NCI-H82 treated with DMSO at 0.1 percent for 48 hours (cell line): Measurements from ENCODE around the gene STAG1.
A peak's percentile ranks its signal among the peaks of the same experiment; 100 is the strongest.
"Not testable (repeated sequence)": the region's sequence is repeated elsewhere in the genome, so short reads cannot be mapped to it uniquely, and the experiment has no call there.

ENCODE experiments used
- DNase-seq: peaks from one replicate; lab custom pipeline; 2025; ENCODE audit not compliant: unreplicated experiment; lab: John Stamatoyannopoulos, UW

Gene STAG1

DNA sequence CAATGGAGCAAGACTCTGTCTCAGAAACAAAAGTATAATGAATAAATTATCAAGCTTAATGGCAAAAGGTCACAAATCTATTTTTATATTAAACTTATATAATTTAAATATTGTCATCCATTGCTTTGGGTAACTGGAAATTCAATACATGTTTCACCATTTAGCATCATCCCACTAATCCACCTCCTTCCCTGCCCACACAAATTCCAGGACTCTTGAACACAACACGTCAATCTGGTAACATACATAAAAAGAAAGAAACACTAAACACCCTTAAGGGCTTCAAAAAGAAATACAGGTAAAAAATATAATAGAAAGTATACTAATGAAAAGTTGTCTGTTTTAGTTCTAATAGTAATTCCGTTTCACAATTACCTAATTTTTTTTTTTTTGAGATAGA lies 149.4 kb downstream of the STAG1 start:
- no peak for DNase-seq

- no peak for DNase-seq
Measured at GRCh38 chr3:136595913-136596697, 156.1 kb downstream of the STAG1 start.

DNA sequence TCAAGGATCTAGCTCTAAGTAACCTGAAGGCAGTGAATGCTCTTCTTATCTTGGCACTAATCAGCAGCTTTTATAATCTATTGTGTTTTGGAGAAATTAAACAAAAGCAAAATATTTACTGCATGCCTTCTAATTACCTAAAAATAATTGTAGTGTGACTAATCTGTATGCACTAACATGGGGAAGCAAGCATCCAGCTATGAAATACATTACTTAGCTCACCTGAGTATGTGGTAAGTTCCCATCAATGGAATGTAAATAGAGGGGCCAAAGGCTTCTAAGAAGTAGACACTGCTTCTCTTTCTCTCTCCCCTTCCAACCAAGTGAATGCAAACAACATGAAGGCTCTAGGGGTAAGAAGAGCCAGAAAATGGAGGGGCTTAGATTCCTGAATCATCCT lies 165.6 kb downstream of the STAG1 start:
- no peak for DNase-seq

GRCh38 chr3:136584728-136585127 lies 167.4 kb downstream of the STAG1 start:
- no peak for DNase-seq

- peak; percentile 91 for DNase-seq
Measured at GRCh38 chr3:136583823-136584222, 168.4 kb downstream of the STAG1 start.

DNA sequence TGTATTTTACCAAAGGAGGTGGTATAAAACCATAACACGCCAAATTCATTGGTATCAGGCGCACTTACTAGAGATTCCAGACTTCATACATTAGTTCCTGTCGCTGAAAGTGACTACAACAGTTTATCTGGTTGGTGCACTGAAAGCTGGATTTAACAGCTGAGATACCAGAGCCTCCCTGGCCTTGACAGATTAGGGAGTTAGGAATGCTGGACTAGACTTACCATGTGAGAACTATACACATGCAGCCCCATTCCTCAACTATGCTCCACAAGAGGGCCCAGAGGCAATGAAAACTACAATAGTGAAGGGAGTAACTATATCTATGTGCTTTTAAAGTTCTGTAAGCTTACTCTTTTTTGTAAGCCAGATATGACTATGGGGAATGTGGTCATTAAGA lies 174.4 kb downstream of the STAG1 start:
- no peak for DNase-seq

DNA sequence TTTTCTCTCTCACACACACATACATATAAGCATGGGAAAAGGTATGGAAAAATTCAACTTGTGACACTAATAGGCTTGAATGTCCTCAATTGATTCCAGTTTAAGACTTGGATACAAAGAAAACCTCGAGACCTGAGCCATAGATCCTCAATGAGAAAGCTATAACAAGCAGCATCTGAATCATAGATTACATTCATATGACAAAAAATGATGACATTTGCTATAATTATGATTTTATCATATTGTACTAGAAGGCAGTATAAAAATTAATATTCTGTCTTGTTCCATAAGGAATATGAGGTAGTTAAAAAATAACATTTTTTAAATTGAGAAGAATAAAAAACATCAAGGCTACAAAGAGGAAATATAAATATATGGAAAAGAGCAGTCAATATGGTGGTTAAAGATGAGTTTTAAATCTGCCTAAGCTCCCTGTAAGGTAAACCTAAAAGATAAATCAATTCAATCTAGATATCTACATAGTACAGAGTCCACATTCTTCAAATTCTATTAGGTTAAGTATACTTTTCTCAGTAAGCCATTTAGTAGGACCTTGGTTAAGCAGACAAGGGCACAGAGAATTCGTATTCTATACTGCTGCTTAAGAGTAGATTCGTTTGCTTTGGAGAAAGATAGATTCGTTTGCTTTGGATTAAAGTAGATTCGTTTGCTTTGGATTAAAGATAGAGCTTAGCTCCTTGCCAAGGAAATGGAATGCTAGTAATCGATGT lies 175.7 kb downstream of the STAG1 start:
- DNase-seq, result peak; percentile 74

GRCh38 chr3:136567599-136568188 lies 184.5 kb downstream of the STAG1 start:
- DNase-seq, result no peak

- DNase-seq, result not testable (repeated sequence)
Measured at GRCh38 chr3:136564962-136565361, 187.2 kb downstream of the STAG1 start.

- no peak for DNase-seq
Measured at GRCh38 chr3:136562026-136562425, 190.2 kb downstream of the STAG1 start.

DNA sequence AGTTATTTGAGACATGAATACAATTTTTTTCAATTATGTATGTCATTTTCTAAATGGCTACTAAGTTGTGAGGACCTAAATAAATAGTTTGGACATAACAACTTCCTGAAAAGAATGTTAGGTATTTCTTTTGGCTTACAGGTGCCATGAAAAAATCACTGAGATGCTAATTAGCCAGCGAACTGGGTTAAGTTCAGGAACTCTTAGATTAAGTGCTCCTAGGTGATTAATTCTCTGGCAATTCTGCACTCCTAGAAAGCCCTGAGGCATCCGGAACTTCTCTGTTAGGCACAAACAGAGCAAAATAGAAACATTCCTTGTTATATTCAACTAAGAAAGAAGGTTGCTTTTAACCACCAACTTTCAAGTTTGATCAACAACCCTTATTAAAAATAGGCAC lies 192.3 kb downstream of the STAG1 start:
- DNase-seq, result no peak

- DNase-seq, result not testable (repeated sequence)
Measured at GRCh38 chr3:136549461-136549860, 202.7 kb downstream of the STAG1 start.

GRCh38 chr3:136547293-136547692 lies 204.9 kb downstream of the STAG1 start:
- no peak for DNase-seq

DNA sequence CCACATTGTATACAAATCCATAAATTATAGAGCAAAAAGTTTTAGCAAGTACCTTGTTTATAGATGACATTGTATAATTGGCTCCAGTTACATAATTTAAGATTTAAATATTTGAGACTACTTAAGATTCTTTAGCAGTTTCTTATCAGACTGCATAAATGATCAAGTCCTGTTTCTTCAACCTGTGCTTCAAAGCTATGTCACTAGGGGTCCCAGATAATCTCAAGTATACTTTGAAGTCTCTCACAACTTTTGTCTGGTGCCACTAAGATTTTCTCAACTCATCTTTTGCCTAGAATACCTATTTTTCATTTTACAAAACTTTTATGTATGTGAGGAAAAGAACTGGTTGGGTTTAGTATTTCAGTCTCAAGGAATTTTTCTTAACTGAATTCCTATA lies 205.5 kb downstream of the STAG1 start:
- peak; percentile 31 for DNase-seq

- DNase-seq, result no peak
Measured at GRCh38 chr3:136545664-136546268, 206.4 kb downstream of the STAG1 start.

GRCh38 chr3:136544532-136544931 lies 207.6 kb downstream of the STAG1 start:
- peak; percentile 46 for DNase-seq

DNA sequence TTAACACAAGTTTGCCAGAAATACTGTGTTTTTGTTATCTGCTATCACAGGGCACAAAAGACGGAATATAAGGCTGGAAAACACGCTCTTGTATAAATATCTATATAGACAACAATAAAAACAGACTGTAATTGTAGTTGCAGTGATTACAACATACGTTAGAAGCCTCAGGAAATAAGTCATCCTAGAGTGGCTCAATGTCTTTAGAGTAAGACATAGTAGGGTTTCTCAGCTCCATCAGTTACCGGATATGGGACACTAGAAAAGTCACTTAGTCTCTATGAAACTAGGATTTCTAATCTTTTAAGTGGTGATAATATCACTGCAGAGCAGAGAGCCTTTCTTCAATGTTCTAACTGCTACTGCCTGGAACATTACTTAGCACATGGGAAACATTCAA lies 208.8 kb downstream of the STAG1 start:
- DNase-seq, result no peak

GRCh38 chr3:136535906-136536305 lies 216.3 kb downstream of the STAG1 start:
- DNase-seq, result no peak

DNA sequence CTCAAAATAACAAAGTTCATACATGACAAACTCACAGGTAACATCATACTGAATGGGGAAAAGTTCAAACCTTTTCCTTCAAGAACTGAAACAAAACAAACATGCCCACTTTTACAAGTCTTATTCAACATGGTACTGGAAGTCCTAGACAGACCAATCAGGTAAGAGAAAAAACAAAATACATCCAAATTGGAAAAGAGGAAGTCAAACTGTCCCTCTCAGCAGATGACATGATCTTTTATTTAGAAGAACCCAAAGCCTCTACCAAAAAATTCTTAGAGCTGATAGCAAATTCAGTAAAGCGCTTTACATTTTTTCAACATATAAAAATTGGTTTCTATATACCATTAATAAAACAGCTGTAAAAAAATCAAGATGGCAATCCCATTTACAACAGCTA lies 219.4 kb downstream of the STAG1 start:
- no peak for DNase-seq

DNA sequence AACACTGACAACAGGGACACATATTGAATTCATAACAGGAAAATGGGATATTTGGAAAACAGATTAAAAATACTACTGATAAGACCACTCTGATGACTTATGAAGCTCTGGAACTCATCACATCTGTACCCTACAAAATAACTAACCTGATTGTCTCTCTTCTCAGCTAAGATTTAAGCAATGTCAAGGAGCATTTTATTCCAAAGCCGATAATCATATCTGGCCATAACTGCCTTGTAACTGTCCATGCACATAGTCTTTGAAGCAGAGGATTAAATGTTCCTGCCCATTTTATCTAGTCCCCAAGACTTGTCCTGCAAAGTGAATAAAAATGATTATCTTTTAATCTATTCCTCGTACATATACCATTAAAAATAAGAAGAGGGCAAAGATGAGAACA lies 234.1 kb downstream of the STAG1 start:
- DNase-seq, result no peak

- DNase-seq, result no peak
Measured at GRCh38 chr3:136516656-136517055, 235.5 kb downstream of the STAG1 start.

DNA sequence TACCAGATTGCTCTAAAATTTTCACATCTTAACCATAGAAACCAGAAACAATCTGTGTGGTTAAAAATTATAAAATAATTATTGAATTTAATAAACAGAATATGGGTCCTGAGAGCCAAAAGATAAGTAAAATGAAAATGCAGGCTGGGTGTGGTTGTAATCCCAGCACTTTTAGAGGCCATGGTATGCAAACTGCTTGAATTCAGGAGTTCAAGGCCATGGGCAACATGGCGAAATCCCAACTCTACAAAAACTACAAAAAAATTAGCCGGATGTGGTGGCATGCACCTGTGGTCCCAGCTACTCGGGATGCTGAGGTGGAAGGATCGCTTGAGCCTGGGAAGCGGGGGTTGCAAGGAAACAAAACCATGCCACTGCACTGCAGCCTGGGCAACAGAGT lies 236.1 kb downstream of the STAG1 start:
- DNase-seq, result no peak
